ENCODE results near the gene TMEFF2. TPM values are rescaled to one million over a fixed set of nuclear protein-coding genes. Genes with fewer than 3 reads are reported as not detected.

TMEFF2 gene
- total RNA-seq, 2 donors from 2014 or later, result 0.21 TPM; not detected in 1

- Histone ChIP-seq H3K36me3 (no peaks in the 10 kb centered on the region), H3K4me3 (no peak overlapping the region), H3K27me3 (replicated peaks; ENCODE audit: insufficient read depth) (no peaks in the 10 kb centered on the region), H3K4me1 (ENCODE audit: control insufficient read depth in 1 of 2, low read depth in 2 of 2) (no peaks in the 10 kb centered on the region), H3K9me3 (no peaks in the 10 kb centered on the region), H3K27ac (no peak overlapping the region)
- TF ChIP-seq CTCF (IDR thresholded peaks at IDR 0.05), result no peak
- DNase-seq (ENCODE audit: low spot score) (no peak), ATAC-seq (ENCODE audit: insufficient number of reproducible peaks, low FRiP score, low read depth) (no peak)
These were observed 10.4 kb downstream of the TMEFF2 start for GRCh38 chr2:192184349-192184748.

GRCh38 chr2:192183296-192183695 is 11.4 kb downstream of the TMEFF2 start:
- no peaks in the 10 kb centered on the region for H3K9me3 ChIP-seq
- H3K27ac ChIP-seq, result no peak overlapping the region
- DNase-seq (ENCODE audit: low spot score), result no peak
- no peak for ATAC-seq (ENCODE audit: insufficient number of reproducible peaks, low FRiP score, low read depth)
- TF ChIP-seq CTCF (IDR thresholded peaks at IDR 0.05), result no peak
- H3K27me3 ChIP-seq (replicated peaks; ENCODE audit: insufficient read depth), result no peaks in the 10 kb centered on the region
- no peak overlapping the region for H3K4me3 ChIP-seq
- H3K4me1 ChIP-seq (ENCODE audit: control insufficient read depth in 1 of 2, low read depth in 2 of 2), result no peaks in the 10 kb centered on the region
- no peaks in the 10 kb centered on the region for H3K36me3 ChIP-seq

- H3K36me3 ChIP-seq, result no peaks in the 10 kb centered on the region
- H3K4me3 ChIP-seq, result no peak overlapping the region
- ATAC-seq (ENCODE audit: insufficient number of reproducible peaks, low FRiP score, low read depth) (no peak), DNase-seq (ENCODE audit: low spot score) (no peak)
- H3K27ac ChIP-seq, result no peak overlapping the region
- no peak for TF ChIP-seq CTCF (IDR thresholded peaks at IDR 0.05)
- no peaks in the 10 kb centered on the region for H3K27me3 ChIP-seq (replicated peaks; ENCODE audit: insufficient read depth)
- no peaks in the 10 kb centered on the region for H3K9me3 ChIP-seq
- peaks cover 0 to 2% of the 10 kb centered on the region in 2 donors for H3K4me1 ChIP-seq (ENCODE audit: control insufficient read depth in 1 of 2, low read depth in 2 of 2)
These were observed 27.8 kb downstream of the TMEFF2 start for GRCh38 chr2:192166946-192167345.

GRCh38 chr2:192165842-192166241 is 28.9 kb downstream of the TMEFF2 start:
- no peak for ATAC-seq (ENCODE audit: insufficient number of reproducible peaks, low FRiP score, low read depth)
- DNase-seq (ENCODE audit: low spot score), result no peak
- Histone ChIP-seq H3K4me1 (ENCODE audit: control insufficient read depth in 1 of 2, low read depth in 2 of 2) (peaks cover 0 to 5% of the 10 kb centered on the region in 2 donors), H3K4me3 (no peak overlapping the region), H3K27ac (no peak overlapping the region), H3K9me3 (no peaks in the 10 kb centered on the region), H3K27me3 (replicated peaks; ENCODE audit: insufficient read depth) (no peaks in the 10 kb centered on the region), H3K36me3 (no peaks in the 10 kb centered on the region)
- no peak for TF ChIP-seq CTCF (IDR thresholded peaks at IDR 0.05)

GRCh38 chr2:192162392-192163042 is 32.2 kb downstream of the TMEFF2 start:
- peak overlapping the region; percentile 63 for H3K4me3 ChIP-seq
- no peaks in the 10 kb centered on the region for H3K9me3 ChIP-seq
- DNase-seq (ENCODE audit: low spot score), result peak; percentile 13
- ATAC-seq (ENCODE audit: insufficient number of reproducible peaks, low FRiP score, low read depth), result no peak
- TF ChIP-seq CTCF (IDR thresholded peaks at IDR 0.05), result peak; percentile 96
- H3K36me3 ChIP-seq, result no peaks in the 10 kb centered on the region
- H3K27me3 ChIP-seq (replicated peaks; ENCODE audit: insufficient read depth), result no peaks in the 10 kb centered on the region
- H3K27ac ChIP-seq, result no peak overlapping the region
- H3K4me1 ChIP-seq (ENCODE audit: control insufficient read depth in 1 of 2, low read depth in 2 of 2), result peaks cover 0 to 5% of the 10 kb centered on the region in 2 donors

Data from thoracic aorta (tissue), 2 donors.